GM19099 (cell line): Measurements from ENCODE around the gene TRMT44.

Source experiments
- POLR2A ChIP-seq: IDR thresholded peaks from 3 replicates; pipeline ENCODE4 v1.6.1; 2011; ENCODE audit warnings: low read depth; ENCODE audit not compliant: insufficient read length; ENCODE audit errors: extremely low read depth

The TRMT44 gene

GRCh38 chr4:8419222-8420041 lies 21.1 kb upstream of the TRMT44 start:
- no peak for TF ChIP-seq POLR2A

DNA sequence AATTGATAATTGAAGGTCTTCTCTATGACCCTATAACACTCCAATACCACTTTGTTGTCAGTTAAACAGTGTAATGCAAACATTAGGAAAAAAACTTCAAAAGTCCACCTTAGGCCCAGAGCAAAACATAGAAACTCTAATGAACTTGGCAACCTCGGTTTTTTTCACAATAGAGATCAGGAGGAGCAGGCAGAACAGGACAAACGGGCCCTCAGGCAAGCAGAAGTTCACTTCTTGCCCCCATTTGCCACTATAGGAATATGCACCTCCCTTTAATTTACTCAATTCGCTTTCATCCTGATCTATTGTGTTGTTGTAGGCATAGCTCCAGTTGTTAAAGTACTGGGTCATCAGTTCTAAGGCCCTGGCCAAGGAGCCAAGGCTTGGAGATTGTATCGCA lies 18.2 kb upstream of the TRMT44 start:
- no peak for TF ChIP-seq POLR2A

DNA sequence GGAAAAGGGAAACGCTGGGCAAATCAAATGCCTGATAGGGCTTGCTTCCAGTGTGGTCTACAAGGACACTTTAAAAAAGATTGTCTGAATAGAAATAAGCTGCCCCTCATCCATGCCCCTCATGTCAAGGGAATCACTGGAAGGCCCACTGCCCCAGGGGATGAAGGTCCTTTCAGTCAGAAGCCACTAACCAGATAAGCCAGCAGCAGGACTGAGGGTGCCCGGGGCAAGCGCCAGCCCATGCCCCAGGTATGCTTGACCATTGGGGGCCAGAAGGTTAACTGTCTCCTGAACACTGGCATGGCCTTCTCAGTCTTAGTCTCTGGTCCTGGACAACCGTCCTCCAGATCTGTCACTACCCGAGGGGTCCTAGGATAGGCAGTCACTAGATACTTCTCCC lies 17.8 kb upstream of the TRMT44 start:
- TF ChIP-seq POLR2A: no peak

DNA sequence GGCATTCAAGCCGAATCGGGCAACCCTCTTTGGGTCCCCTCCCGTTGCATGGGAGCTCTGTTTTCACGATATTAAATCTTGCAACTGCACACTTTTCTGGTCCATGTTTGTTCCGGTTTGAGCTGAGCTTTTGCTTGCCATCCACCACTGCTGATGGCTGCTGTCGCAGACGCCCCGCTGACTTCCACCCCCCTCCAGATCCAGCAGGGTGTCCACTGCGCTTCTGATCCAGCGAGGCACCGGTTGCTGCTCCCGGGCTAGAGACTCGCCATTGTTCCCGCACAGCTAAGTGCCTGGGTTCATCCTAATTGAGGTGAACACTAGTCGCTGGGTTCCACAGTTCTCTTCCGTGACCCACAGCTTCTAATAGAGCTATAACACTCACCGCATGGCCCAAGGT lies 13.3 kb upstream of the TRMT44 start:
- TF ChIP-seq POLR2A: no peak

- no peak for TF ChIP-seq POLR2A
Observed at GRCh38 chr4:8427761-8428287, 12.8 kb upstream of the TRMT44 start.

DNA sequence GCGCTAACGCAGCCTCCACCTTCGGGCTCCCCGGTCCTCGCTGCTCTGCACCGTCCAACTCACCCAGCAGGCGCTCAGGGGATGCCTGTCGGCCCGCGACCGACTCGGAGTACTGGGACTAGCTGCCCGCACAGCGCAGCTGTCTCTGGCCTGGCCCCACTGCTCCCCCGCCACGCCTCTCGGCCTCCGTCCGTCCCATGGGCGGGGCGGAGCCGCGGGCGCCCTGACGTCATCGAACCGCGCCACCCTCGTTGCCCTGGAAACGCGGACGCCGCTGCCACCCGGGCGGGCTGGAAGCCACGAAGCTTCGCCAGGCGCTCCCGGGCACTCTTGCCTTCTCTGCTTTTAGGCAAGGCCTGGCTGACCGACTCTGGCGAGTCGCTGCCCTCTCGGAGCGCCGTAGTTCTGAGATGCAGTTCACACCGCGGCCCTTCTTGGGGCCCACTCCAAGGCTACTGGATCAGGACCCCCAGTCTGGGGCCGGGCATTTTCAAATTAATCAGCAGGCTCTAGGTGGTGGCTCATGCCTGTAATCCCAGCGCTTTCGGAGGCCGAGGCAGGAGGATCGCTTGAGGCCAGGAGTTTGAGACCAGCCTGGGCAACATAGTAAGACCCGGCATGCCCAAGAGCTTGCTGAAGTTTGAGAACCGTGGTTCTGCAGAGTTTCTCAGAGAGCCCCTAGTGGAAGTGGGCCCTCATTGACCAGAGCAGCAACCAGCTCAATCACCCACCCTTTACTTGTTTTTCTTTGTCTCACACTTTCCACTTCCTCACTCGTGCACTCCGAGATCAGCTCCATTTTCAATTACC lies 12.1 kb upstream of the TRMT44 start:
- peak; percentile 79 for TF ChIP-seq POLR2A

DNA sequence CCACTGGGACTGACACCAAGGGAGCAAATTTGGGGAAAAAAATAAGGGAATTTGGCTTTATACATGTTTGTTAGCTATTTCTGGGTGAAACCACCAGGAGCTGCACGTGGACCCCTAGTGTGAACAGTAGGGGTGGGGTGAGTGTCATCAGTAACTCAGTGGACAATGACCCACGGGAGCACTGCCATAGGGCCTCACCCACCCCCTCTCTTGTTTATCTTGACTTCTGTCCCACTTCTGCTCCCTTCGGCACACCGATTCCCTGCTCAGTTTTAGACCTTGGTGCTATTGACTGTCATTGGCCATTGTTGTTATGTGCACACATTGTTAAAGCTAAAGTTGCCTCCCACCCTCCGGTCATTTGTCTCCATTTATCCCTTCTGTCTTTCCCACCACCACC lies 9.0 kb upstream of the TRMT44 start:
- no peak for TF ChIP-seq POLR2A

GRCh38 chr4:8433136-8433535 lies 7.4 kb upstream of the TRMT44 start:
- no peak for TF ChIP-seq POLR2A

GRCh38 chr4:8434251-8435073 lies 6.1 kb upstream of the TRMT44 start:
- no peak for TF ChIP-seq POLR2A

DNA sequence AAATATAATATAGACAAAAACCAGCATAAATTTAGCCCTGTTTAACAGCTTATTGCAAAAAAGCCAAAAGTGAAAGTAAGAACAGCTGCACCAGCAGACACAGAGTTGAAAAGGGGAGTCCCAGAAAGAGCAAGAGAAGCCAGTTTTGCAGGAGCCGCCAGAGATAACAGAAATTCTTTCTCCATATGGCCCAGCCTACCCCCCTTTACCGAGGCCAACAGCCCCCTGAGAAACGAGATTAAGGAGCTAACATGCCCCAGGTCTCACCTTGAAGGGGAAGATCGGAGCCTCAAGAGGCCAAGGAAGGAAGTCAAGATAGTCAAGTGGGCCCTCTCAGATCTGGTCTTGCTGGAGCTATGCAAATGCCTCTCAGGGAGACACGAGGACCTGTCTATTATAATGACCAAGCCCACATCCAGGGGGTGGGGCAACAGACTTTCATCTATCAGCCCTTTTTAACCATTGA lies 4.9 kb upstream of the TRMT44 start:
- peak; percentile 49 for TF ChIP-seq POLR2A

DNA sequence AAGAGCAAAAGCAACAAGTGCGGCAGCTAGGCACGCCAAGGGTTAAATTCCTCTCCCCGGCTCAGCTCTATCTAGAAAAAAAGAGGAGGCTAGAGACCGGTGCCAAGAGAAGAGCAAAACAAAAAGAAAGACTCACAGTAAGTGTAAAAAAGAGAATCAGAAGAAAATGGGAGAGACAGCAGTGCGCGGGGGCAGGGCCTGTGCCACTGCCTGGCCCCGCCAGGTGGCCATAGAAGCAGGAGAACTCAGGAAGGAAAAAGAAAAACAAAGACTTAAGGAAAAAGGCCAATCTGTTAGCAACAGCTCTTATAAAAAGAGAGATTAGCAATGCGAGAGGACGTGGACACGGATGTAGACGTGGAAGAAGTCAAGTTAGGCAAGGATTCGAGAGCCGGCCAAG lies 3.3 kb upstream of the TRMT44 start:
- no peak for TF ChIP-seq POLR2A

DNA sequence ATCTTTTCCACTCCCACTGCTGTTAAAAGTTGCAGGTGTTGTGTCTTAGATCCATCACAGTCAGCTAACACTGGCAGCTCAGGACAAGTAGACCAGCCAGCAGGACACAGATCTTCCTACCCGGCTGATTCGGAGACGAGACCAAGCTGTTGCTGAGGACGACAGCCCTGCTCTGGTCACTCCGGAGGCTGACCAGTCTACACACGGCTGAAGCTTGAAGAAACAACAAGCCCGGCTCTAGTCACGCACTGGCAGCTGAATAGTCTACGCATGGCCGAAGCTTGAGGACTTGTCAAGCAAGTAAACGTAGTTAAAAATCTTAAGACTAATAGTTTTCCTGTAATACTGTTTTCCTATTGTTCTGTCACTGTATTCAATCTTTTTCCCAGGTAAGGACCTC lies 1.8 kb upstream of the TRMT44 start:
- TF ChIP-seq POLR2A: no peak

GRCh38 chr4:8439168-8439567 lies 1.4 kb upstream of the TRMT44 start:
- TF ChIP-seq POLR2A: no peak

- no peak for TF ChIP-seq POLR2A
Observed at GRCh38 chr4:8439914-8440491, 574 bp upstream of the TRMT44 start.
